ENCODE measurements around the gene GPS2. TPM values are rescaled to one million over a fixed set of nuclear protein-coding genes. Genes with fewer than 3 reads are reported as not detected.
A peak's percentile ranks its signal among the peaks of the same experiment; 100 is the strongest.

GPS2 gene
- total and polyA plus RNA-seq, 2 donors (not counting 1 experiment from before 2014, with no cell fraction given): 137 to 225 TPM

GRCh38 chr17:7266784-7267183 lies 48.4 kb downstream of the GPS2 start:
- Histone ChIP-seq H3K27ac (ENCODE audit: low read length in 2 of 2) (no peak overlapping the region), H3K4me3 (ENCODE audit: control extremely low read depth in 1 of 5, extremely low read depth in 1 of 5, insufficient read depth in 1 of 5, low read depth in 2 of 5, low read length in 4 of 5) (no peak overlapping the region), H3K9me3 (ENCODE audit: control extremely low read depth in 1 of 3, control insufficient read depth in 2 of 3, insufficient read depth in 1 of 3, low read length in 2 of 3) (peaks cover 0 to 4% (median 0%) of the 10 kb centered on the region in 3 donors), H3K4me2 (replicated peaks; ENCODE audit: low read depth, low read length, poor library complexity, severe bottlenecking) (no peak overlapping the region), H3K9ac (ENCODE audit: low read length) (no peak overlapping the region), H3K79me2 (ENCODE audit: control insufficient read depth, insufficient read depth, low read length) (no peaks in the 10 kb centered on the region), H3K4me1 (ENCODE audit: control insufficient read depth in 2 of 2, insufficient read depth in 2 of 2, low read length in 2 of 2) (peaks cover 19% of the 10 kb centered on the region in 2 donors), H3K36me3 (replicated peaks in 1 of 2; ENCODE audit: control extremely low read depth in 1 of 2, control insufficient read depth in 1 of 2, extremely low read depth in 1 of 2, insufficient read depth in 2 of 2, low read length in 1 of 2) (no peaks in the 10 kb centered on the region), H2AFZ (ENCODE audit: insufficient read depth, low read depth, low read length, poor library complexity, severe bottlenecking) (no peak overlapping the region), H3K27me3 (replicated peaks in 1 of 4; ENCODE audit: control extremely low read depth in 1 of 4, control insufficient read depth in 3 of 4, insufficient read depth in 4 of 4, low read length in 3 of 4) (peaks cover 0 to 20% (median 9%) of the 10 kb centered on the region in 4 experiments), H4K20me1 (ENCODE audit: control insufficient read depth, insufficient read depth, low read length, poor library complexity, severe bottlenecking) (no peaks in the 10 kb centered on the region)
- Mint-ChIP-seq H3K27ac (no peak overlapping the region), H3K4me3 (no peak overlapping the region), H3K9me3 (ENCODE audit: insufficient read depth) (no peaks in the 10 kb centered on the region), H3K4me1 (peaks cover 18% of the 10 kb centered on the region), H3K27me3 (peaks cover 30% of the 10 kb centered on the region)
- TF ChIP-seq CTCF (IDR thresholded peaks at IDR 0.05) (no peak), EZH2 (IDR thresholded peaks at IDR 0.05; ENCODE audit: borderline replicate concordance, insufficient read depth, low read depth, low read length, poor library complexity, severe bottlenecking) (no peak)
- no peak for ATAC-seq (ENCODE audit: low read depth)
- DNase-seq: no peak
- intact Hi-C loops (cut with micrococcal nuclease): no loop called here
- POLR2A ChIA-PET: no interaction called here
- CTCF ChIA-PET: interaction anchor here (0.7 to 1.7 kb wide), 4 partner anchors 11 to 210 kb away, joined by 3 to 5 read pairs (median 3); no protein-coding TSS in a partner anchor
- no CpG with 5 or more reads among the region's 1 CpG for WGBS (ENCODE audit: insufficient coverage)

GRCh38 chr17:7263801-7264078 lies 51.4 kb downstream of the GPS2 start:
- Histone ChIP-seq H2AFZ (ENCODE audit: insufficient read depth, low read depth, low read length, poor library complexity, severe bottlenecking) (peak overlapping the region; percentile 77), H3K4me1 (ENCODE audit: control insufficient read depth in 2 of 2, insufficient read depth in 2 of 2, low read length in 2 of 2) (peaks cover 27 to 32% of the 10 kb centered on the region in 2 donors), H3K9ac (ENCODE audit: low read length) (no peak overlapping the region), H4K20me1 (ENCODE audit: control insufficient read depth, insufficient read depth, low read length, poor library complexity, severe bottlenecking) (no peaks in the 10 kb centered on the region), H3K9me3 (ENCODE audit: control extremely low read depth in 1 of 3, control insufficient read depth in 2 of 3, insufficient read depth in 1 of 3, low read length in 2 of 3) (peaks cover 0 to 4% (median 0%) of the 10 kb centered on the region in 3 donors), H3K79me2 (ENCODE audit: control insufficient read depth, insufficient read depth, low read length) (no peaks in the 10 kb centered on the region), H3K36me3 (replicated peaks in 1 of 2; ENCODE audit: control extremely low read depth in 1 of 2, control insufficient read depth in 1 of 2, extremely low read depth in 1 of 2, insufficient read depth in 2 of 2, low read length in 1 of 2) (peaks cover 3 to 9% of the 10 kb centered on the region in 2 experiments), H3K27ac (ENCODE audit: low read length in 2 of 2) (no peak overlapping the region), H3K4me3 (ENCODE audit: control extremely low read depth in 1 of 5, extremely low read depth in 1 of 5, insufficient read depth in 1 of 5, low read depth in 2 of 5, low read length in 4 of 5) (peak overlapping the region in 1 of 5 experiments; percentile 34), H3K4me2 (replicated peaks; ENCODE audit: low read depth, low read length, poor library complexity, severe bottlenecking) (peak overlapping the region; percentile 99), H3K27me3 (replicated peaks in 1 of 4; ENCODE audit: control extremely low read depth in 1 of 4, control insufficient read depth in 3 of 4, insufficient read depth in 4 of 4, low read length in 3 of 4) (peaks cover 0 to 17% (median 8%) of the 10 kb centered on the region in 4 experiments)
- no peaks in the 10 kb centered on the region for H3K9me3 Mint-ChIP-seq (ENCODE audit: insufficient read depth)
- no peak for DNase-seq
- H3K27me3 Mint-ChIP-seq: peaks cover 23% of the 10 kb centered on the region
- TF ChIP-seq EZH2 (IDR thresholded peaks at IDR 0.05; ENCODE audit: borderline replicate concordance, insufficient read depth, low read depth, low read length, poor library complexity, severe bottlenecking) (no peak), CTCF (IDR thresholded peaks at IDR 0.05) (no peak)
- WGBS (ENCODE audit: insufficient coverage): 47% methylated on average over 4 of the region's 4 CpGs
- peaks cover 27% of the 10 kb centered on the region for H3K4me1 Mint-ChIP-seq
- ChIA-PET POLR2A (no interaction called here), CTCF (interaction anchor here (0.6 kb wide), 1 partner anchor 49 kb away, joined by 3 read pairs; no protein-coding TSS in a partner anchor)
- no peak for ATAC-seq (ENCODE audit: low read depth)
- peak overlapping the region; percentile 72 for H3K4me3 Mint-ChIP-seq
- intact Hi-C loops (cut with micrococcal nuclease): loop anchor here (2.0 kb wide), 1 partner anchor 17 kb away; the partner anchor contains the start of gene SLC2A4
- no peak overlapping the region for H3K27ac Mint-ChIP-seq
